ENCODE results near the gene ROR2.

ROR2 gene

DNA sequence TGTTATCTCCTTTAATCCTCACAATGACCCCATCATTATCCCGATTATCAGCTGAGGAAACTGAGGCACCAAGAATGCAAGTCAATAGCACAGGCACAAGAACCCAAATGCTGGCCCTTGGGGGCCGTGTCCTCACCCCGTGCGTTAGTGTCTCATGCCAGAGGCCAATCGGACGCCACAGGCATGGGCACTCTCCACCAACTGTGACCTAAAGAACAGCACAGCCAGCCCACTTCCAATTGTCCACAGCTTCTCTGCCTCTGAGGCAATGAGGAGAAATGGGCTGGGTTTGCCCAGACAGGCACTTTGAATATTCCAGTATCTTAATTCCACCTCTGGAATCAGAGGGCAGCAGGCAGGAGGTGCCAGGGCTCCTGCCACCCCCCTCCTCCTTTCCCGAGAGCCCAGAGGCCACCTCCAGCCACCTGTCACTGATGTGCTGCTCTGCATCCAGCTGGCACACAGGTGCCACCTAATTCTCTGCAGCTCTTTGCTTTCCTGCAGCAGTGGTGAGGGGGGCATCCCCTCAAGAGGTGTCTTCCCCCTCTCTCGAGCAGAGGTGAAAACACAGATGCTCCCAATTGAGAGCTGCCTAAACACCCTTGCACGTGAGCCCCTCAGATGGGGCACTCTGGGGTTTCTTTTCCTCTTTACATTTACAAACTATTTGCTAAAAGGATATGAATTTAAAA lies 107.5 kb downstream of the ROR2 start:
- Histone ChIP-seq H3K27ac (no peak overlapping the region), H3K4me2 (no peak overlapping the region), H3K27me3 (ENCODE audit: insufficient read depth, low read depth) (no peaks in the 10 kb centered on the region), H3K4me1 (ENCODE audit: low read depth, poor library complexity, severe bottlenecking) (peaks cover 4% of the 10 kb centered on the region), H3K9ac (no peak overlapping the region), H2AFZ (ENCODE audit: low read depth) (no peak overlapping the region), H4K20me1 (ENCODE audit: insufficient read depth) (no peaks in the 10 kb centered on the region), H3K36me3 (ENCODE audit: insufficient read depth) (no peaks in the 10 kb centered on the region), H3K79me2 (ENCODE audit: insufficient read depth, low read depth) (no peaks in the 10 kb centered on the region), H3K4me3 (IDR thresholded peaks at IDR 0.05; ENCODE audit: insufficient read depth, low read depth, low read length) (no peak overlapping the region)
- TF ChIP-seq, protein P1, sequence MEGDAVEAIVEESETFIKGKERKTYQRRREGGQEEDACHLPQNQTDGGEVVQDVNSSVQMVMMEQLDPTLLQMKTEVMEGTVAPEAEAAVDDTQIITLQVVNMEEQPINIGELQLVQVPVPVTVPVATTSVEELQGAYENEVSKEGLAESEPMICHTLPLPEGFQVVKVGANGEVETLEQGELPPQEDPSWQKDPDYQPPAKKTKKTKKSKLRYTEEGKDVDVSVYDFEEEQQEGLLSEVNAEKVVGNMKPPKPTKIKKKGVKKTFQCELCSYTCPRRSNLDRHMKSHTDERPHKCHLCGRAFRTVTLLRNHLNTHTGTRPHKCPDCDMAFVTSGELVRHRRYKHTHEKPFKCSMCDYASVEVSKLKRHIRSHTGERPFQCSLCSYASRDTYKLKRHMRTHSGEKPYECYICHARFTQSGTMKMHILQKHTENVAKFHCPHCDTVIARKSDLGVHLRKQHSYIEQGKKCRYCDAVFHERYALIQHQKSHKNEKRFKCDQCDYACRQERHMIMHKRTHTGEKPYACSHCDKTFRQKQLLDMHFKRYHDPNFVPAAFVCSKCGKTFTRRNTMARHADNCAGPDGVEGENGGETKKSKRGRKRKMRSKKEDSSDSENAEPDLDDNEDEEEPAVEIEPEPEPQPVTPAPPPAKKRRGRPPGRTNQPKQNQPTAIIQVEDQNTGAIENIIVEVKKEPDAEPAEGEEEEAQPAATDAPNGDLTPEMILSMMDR (conservative IDR thresholded peaks at IDR 0.05; ENCODE audit: low read depth, low read length) = no peak

DNA sequence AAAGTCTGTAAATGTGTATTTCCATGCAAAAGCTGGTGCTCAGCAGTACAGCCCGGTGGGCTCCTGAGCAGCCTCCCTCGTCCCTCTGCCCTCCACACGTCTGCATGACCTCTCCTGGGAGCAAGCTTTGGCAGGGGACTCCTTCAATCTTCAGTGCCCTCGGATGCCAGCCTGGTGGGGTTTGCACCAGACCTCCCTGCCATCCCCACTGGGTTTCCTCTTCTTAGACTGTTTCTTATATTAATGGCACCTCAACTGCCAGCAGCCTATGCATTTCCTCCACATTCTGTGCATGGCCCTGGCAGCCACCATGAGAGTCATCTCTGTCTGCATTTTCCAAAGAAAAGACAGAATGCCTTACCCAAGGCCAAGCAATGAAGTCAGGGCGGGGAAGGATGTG lies 108.4 kb downstream of the ROR2 start:
- Histone ChIP-seq H4K20me1 (ENCODE audit: insufficient read depth) (no peaks in the 10 kb centered on the region), H3K4me3 (IDR thresholded peaks at IDR 0.05; ENCODE audit: insufficient read depth, low read depth, low read length) (no peak overlapping the region), H3K27me3 (ENCODE audit: insufficient read depth, low read depth) (no peaks in the 10 kb centered on the region), H3K9ac (no peak overlapping the region), H3K27ac (no peak overlapping the region), H3K4me2 (no peak overlapping the region), H3K79me2 (ENCODE audit: insufficient read depth, low read depth) (no peaks in the 10 kb centered on the region), H2AFZ (ENCODE audit: low read depth) (no peak overlapping the region), H3K4me1 (ENCODE audit: low read depth, poor library complexity, severe bottlenecking) (peaks cover 4% of the 10 kb centered on the region), H3K36me3 (ENCODE audit: insufficient read depth) (no peaks in the 10 kb centered on the region)
- TF ChIP-seq, protein P1 (conservative IDR thresholded peaks at IDR 0.05; ENCODE audit: low read depth, low read length) = no peak

DNA sequence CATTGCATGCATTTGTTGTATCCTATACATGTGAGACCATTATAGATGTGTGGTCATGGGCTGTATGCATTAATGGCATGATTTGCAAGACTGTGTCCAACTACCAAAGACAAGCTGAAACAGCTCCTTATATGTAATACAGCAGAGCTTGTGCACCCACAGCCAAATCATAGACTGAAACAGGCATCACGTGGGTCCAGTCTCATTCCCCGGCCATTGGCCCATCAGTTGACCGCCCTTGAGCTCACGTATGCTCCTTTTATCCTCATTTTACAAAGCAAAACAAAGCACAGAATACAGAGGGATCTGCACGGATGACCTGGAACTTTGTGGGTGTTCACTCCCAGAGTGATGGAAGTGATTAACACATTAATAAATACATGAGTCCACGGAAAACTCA lies 109.1 kb downstream of the ROR2 start:
- TF ChIP-seq, protein P1 (conservative IDR thresholded peaks at IDR 0.05; ENCODE audit: low read depth, low read length) = no peak
- Histone ChIP-seq H3K4me3 (IDR thresholded peaks at IDR 0.05; ENCODE audit: insufficient read depth, low read depth, low read length) (no peak overlapping the region), H3K79me2 (ENCODE audit: insufficient read depth, low read depth) (no peaks in the 10 kb centered on the region), H3K4me2 (no peak overlapping the region), H4K20me1 (ENCODE audit: insufficient read depth) (no peaks in the 10 kb centered on the region), H3K36me3 (ENCODE audit: insufficient read depth) (no peaks in the 10 kb centered on the region), H3K27me3 (ENCODE audit: insufficient read depth, low read depth) (no peaks in the 10 kb centered on the region), H3K9ac (no peak overlapping the region), H3K4me1 (ENCODE audit: low read depth, poor library complexity, severe bottlenecking) (peaks cover 7% of the 10 kb centered on the region), H3K27ac (no peak overlapping the region), H2AFZ (ENCODE audit: low read depth) (no peak overlapping the region)

DNA sequence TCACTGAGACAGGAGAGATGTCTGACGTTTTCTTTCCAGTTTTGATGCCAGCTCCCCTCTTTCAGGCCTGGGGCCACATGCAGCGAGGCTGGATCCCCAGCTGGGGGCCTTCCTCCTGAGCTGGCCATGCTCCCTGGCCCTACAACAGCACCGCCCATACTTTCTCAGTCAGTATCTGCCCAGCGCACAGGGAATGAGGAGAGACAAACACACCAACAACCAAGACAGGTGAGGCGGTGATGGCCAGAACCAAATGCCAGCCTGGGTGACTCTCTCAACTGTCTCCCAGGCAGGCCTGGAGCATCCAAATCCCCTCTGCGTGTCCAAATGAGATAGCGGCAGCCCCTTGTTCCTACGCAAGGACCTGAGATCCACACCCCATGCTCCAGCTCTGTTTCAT lies 109.6 kb downstream of the ROR2 start:
- H3K9ac ChIP-seq = no peak overlapping the region; the same call in 1 of the 2 replicates
- H3K27ac ChIP-seq = no peak overlapping the region
- H3K4me3 ChIP-seq (IDR thresholded peaks at IDR 0.05; ENCODE audit: insufficient read depth, low read depth, low read length) = no peak overlapping the region
- H3K36me3 ChIP-seq (ENCODE audit: insufficient read depth) = no peaks in the 10 kb centered on the region
- no peaks in the 10 kb centered on the region for H3K27me3 ChIP-seq (ENCODE audit: insufficient read depth, low read depth)
- H3K4me1 ChIP-seq (ENCODE audit: low read depth, poor library complexity, severe bottlenecking) = peaks cover 7% of the 10 kb centered on the region
- TF ChIP-seq, protein P1 (conservative IDR thresholded peaks at IDR 0.05; ENCODE audit: low read depth, low read length) = no peak
- H3K79me2 ChIP-seq (ENCODE audit: insufficient read depth, low read depth) = no peaks in the 10 kb centered on the region
- H2AFZ ChIP-seq (ENCODE audit: low read depth) = no peak overlapping the region; the same call in 1 of the 2 replicates
- H3K4me2 ChIP-seq = peak overlapping the region; percentile 36; the same call in 1 of the 2 replicates
- no peaks in the 10 kb centered on the region for H4K20me1 ChIP-seq (ENCODE audit: insufficient read depth)

Data from KMS-11 (cell line).